Right lobe of liver (tissue), 6 donors: ENCODE results near the gene TLE4. TPM values are rescaled to one million over a fixed set of nuclear protein-coding genes. Genes with fewer than 3 reads are reported as not detected.

Experiments
- ATAC-seq, 4 donors: fragments of 200-7000 bp; cut with Tn5 transposase; one replicate each; pipeline ENCODE4 v1.9.1; 2020; ENCODE audit warnings: mild to moderate bottlenecking in 4 of 4, moderate library complexity in 4 of 4
- DNase-seq, 3 donors: peaks; one replicate each; pipeline ENCODE4 v3.0.0-alpha.2; 2020
- H3K27ac ChIP-seq, 3 donors: fragments of 200-600 bp; one replicate each; pipeline ENCODE4 v1.8.0; 2022
- H3K27me3 ChIP-seq, 2 donors: fragments of 200-600 bp; one replicate each; pipeline ENCODE4 v1.8.0; 2022
- H3K36me3 ChIP-seq, 4 donors: fragments of 200-600 bp; sonication (generic) in 1 of 4; one replicate each; pipeline versions ENCODE4 v1.5.1 to v1.8.0; 2017 to 2022; ENCODE audit warnings: control low read depth in 1 of 4
- H3K4me1 ChIP-seq, 4 donors: fragments of 200-600 bp; sonication (generic) in 1 of 4; one replicate each; pipeline versions ENCODE4 v1.5.1 to v1.8.0; 2017 to 2022; ENCODE audit warnings: control low read depth in 1 of 4
- H3K4me3 ChIP-seq, 3 donors: fragments of 200-600 bp; one replicate each; pipeline ENCODE4 v1.8.0; 2022
- H3K9me3 ChIP-seq, 4 donors: fragments of 200-600 bp; sonication (generic) in 1 of 4; one replicate each; pipeline versions ENCODE4 v1.5.1 to v1.8.0; 2017 to 2022; ENCODE audit warnings: control low read depth in 1 of 4
- CTCF ChIP-seq, 4 donors: fragments of 200-600 bp in 3 of 4; fragments of 450-650 bp in 1 of 4; IDR thresholded peaks; one replicate each; pipeline versions ENCODE4 v1.5.1 to v1.8.0; 2016 to 2022; ENCODE audit warnings: antibody characterized with exemption in 4 of 4, mild to moderate bottlenecking in 2 of 4
- POLR2A ChIP-seq: fragments of 450-650 bp; IDR thresholded peaks from one replicate; pipeline ENCODE4 v1.6.1; 2017; ENCODE audit warnings: antibody characterized with exemption, mild to moderate bottlenecking
- WGBS: methylation state at CpG from one replicate; pipeline ENCODE4 v1.1.6; 2018; ENCODE audit warnings: low coverage, low lambda C conversion rate; ENCODE audit not compliant: insufficient coverage; ENCODE audit errors: missing lambda C conversion rate; 5-methylcytosine and 5-hydroxymethylcytosine counted together
- intact Hi-C, 2 donors: fragments of 100-400 bp; cut with DNase I; formaldehyde crosslinking; loops; one replicate each; pipeline versions ENCODE4 v1.11.2 to v1.14.1; 2022
- total RNA-seq, 6 experiments: library from RNA; depleted of rRNA in 2 of 6; stranded (reverse); fragments of >200 nt in 2 of 6; fragmentation: NEBNext Ultra II Directional in 3 of 6; extraction: Animal tissue kit (Norgen Biotek cat#: 25700) in 3 of 6; gene quantifications; one replicate each; pipeline versions ENCODE4 v1.1.0 to v1.2.4, GENCODE V29; 2016 to 2023
- donor health status: DM: no; HTN: yes; CAD: no.
- donor health status: DM: no; HTN: no; CAD: no.
- donor health status: DM: no; HTN: no; CAD: no.
- donor health status: DM: no; HTN: yes; CAD: no.
- donor health status: DM: no; HTN: yes; CAD: no.

TLE4 gene
- total RNA-seq, 6 experiments from 2014 or later, result 2.9 to 8.3 (median 5.7) TPM

GRCh38 chr9:79673614-79674013 is 101.8 kb downstream of the TLE4 start:
- no peak overlapping the region for H3K27ac ChIP-seq
- H3K4me3 ChIP-seq, result no peak overlapping the region
- H3K4me1 ChIP-seq, result peaks cover 0 to 9% (median 2%) of the 10 kb centered on the region in 4 donors
- WGBS, result 65% methylated on average over 3 of the region's 3 CpGs
- intact Hi-C loops, result no loop called here
- no peak for DNase-seq
- no peaks in the 10 kb centered on the region for H3K9me3 ChIP-seq
- TF ChIP-seq CTCF (IDR thresholded peaks at IDR 0.05) (no peak), POLR2A (no peak)
- ATAC-seq, result no peak
- no peaks in the 10 kb centered on the region for H3K27me3 ChIP-seq
- H3K36me3 ChIP-seq, result no peaks in the 10 kb centered on the region

GRCh38 chr9:79674052-79674777 is 102.5 kb downstream of the TLE4 start:
- DNase-seq, result no peak
- H3K9me3 ChIP-seq, result no peaks in the 10 kb centered on the region
- ATAC-seq, result no peak
- H3K36me3 ChIP-seq, result no peaks in the 10 kb centered on the region
- TF ChIP-seq POLR2A, result no peak
- TF ChIP-seq CTCF (IDR thresholded peaks at IDR 0.05), result no peak
- H3K4me1 ChIP-seq, result peaks cover 0 to 8% (median 2%) of the 10 kb centered on the region in 4 donors
- 79% methylated on average over 6 of the region's 7 CpGs for WGBS
- H3K27me3 ChIP-seq, result no peaks in the 10 kb centered on the region
- no peak overlapping the region for H3K4me3 ChIP-seq
- H3K27ac ChIP-seq, result no peak overlapping the region
- intact Hi-C loops, result no loop called here

GRCh38 chr9:79681576-79681975 is 109.8 kb downstream of the TLE4 start:
- H3K27ac ChIP-seq, result no peak overlapping the region
- intact Hi-C loops, result no loop called here

GRCh38 chr9:79682076-79682736 is 110.4 kb downstream of the TLE4 start:
- Histone ChIP-seq H3K4me1 (no peaks in the 10 kb centered on the region), H3K4me3 (no peak overlapping the region), H3K27ac (no peak overlapping the region), H3K9me3 (no peaks in the 10 kb centered on the region), H3K36me3 (no peaks in the 10 kb centered on the region), H3K27me3 (no peaks in the 10 kb centered on the region)
- DNase-seq (no peak), ATAC-seq (no peak)
- 51% methylated on average over 4 of the region's 4 CpGs for WGBS
- TF ChIP-seq POLR2A, result no peak
- TF ChIP-seq CTCF (IDR thresholded peaks at IDR 0.05), result no peak
- intact Hi-C loops, result no loop called here

More at GRCh38 chr9:79681576-79681975, 109.8 kb downstream of the TLE4 start:
- no peaks in the 10 kb centered on the region for H3K27me3 ChIP-seq
- no peak for TF ChIP-seq CTCF (IDR thresholded peaks at IDR 0.05)
- no peak for TF ChIP-seq POLR2A
- no peaks in the 10 kb centered on the region for H3K9me3 ChIP-seq
- H3K4me3 ChIP-seq, result no peak overlapping the region
- H3K4me1 ChIP-seq, result no peaks in the 10 kb centered on the region
- ATAC-seq (no peak), DNase-seq (no peak)
- no peaks in the 10 kb centered on the region for H3K36me3 ChIP-seq
